Activated B cell treated with CpG ODN at 0.5 μM for 24 hours (primary cell): ENCODE data around the gene SYT1. TPM values are rescaled to one million over a fixed set of nuclear protein-coding genes. Genes with fewer than 3 reads are reported as not detected.

Experiments
- ATAC-seq: fragments of 200-7000 bp; cut with Tn5 transposase; one replicate; pipeline ENCODE4 v1.10.0; 2021; ENCODE audit warnings: low read depth, mild to moderate bottlenecking, moderate library complexity
- CTCF ChIA-PET: fragments of 350-600 bp; sonication (Branson Sonifier 250); formaldehyde crosslinking; loops from one replicate; lab custom pipeline; 2021; ENCODE audit warnings: antibody characterized with exemption; lab: Charles Lee
- POLR2A ChIA-PET: fragments of 350-600 bp; sonication (Branson Sonifier 250); formaldehyde crosslinking; loops from one replicate; lab custom pipeline; 2021; ENCODE audit warnings: antibody characterized with exemption; lab: Charles Lee
- DNase-seq: peaks from one replicate; pipeline ENCODE4 v3.0.0; 2022
- H3K27ac Mint-ChIP-seq: one replicate; pipeline ENCODE4 v1.8.0; 2020; ENCODE audit warnings: mixed read lengths
- H3K27me3 Mint-ChIP-seq: one replicate; pipeline ENCODE4 v1.8.0; 2021; ENCODE audit warnings: mixed read lengths
- H3K36me3 Mint-ChIP-seq: one replicate; pipeline ENCODE4 v1.8.0; 2021; ENCODE audit warnings: low read depth, mixed read lengths
- H3K4me1 Mint-ChIP-seq: one replicate; pipeline ENCODE4 v1.8.0; 2021; ENCODE audit warnings: mixed read lengths
- H3K4me3 Mint-ChIP-seq: one replicate; pipeline ENCODE4 v1.8.0; 2020; ENCODE audit warnings: mild to moderate bottlenecking, mixed read lengths
- H3K9me3 Mint-ChIP-seq: one replicate; pipeline ENCODE4 v1.8.0; 2020; ENCODE audit warnings: mixed read lengths
- intact Hi-C: fragments of 100-400 bp; cut with micrococcal nuclease; formaldehyde crosslinking; loops from one replicate; pipeline ENCODE4 v1.15.1; 2024
- total RNA-seq: library from RNA; stranded (reverse); gene quantifications from 2 replicates; pipeline ENCODE4 v1.2.3, GENCODE V29; 2022
- TF ChIP-seq, protein P1 (sequence below): fragments of 200-600 bp; IDR thresholded peaks from one replicate; pipeline ENCODE4 v1.8.0; 2022; ENCODE audit warnings: antibody characterized with exemption, mild to moderate bottlenecking

The SYT1 gene
- total RNA-seq, 1 donor from 2014 or later: 0.49 TPM

DNA sequence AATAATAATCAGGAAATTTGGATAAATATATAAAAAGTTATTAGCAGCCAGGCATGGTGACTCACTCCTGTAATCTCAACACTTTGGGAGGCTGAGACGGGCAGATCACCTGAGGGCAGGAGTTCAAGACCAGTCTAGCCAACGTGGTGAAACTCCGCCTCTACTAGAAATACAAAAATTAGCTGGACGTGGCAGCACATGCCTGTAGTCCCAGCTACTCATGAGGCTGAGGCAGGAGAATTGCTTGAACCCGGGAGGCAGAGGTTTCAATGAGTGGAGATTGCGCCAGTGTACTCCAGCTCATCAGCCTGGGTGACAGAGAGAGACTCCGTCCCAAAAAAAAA is 64.5 kb downstream of the SYT1 start:
- Mint-ChIP-seq H3K4me3 (no peak overlapping the region), H3K27ac (no peak overlapping the region), H3K4me1 (no peaks in the 10 kb centered on the region), H3K9me3 (no peaks in the 10 kb centered on the region), H3K36me3 (no peaks in the 10 kb centered on the region), H3K27me3 (no peaks in the 10 kb centered on the region)
- intact Hi-C loops: no loop called here
- TF ChIP-seq, protein P1, sequence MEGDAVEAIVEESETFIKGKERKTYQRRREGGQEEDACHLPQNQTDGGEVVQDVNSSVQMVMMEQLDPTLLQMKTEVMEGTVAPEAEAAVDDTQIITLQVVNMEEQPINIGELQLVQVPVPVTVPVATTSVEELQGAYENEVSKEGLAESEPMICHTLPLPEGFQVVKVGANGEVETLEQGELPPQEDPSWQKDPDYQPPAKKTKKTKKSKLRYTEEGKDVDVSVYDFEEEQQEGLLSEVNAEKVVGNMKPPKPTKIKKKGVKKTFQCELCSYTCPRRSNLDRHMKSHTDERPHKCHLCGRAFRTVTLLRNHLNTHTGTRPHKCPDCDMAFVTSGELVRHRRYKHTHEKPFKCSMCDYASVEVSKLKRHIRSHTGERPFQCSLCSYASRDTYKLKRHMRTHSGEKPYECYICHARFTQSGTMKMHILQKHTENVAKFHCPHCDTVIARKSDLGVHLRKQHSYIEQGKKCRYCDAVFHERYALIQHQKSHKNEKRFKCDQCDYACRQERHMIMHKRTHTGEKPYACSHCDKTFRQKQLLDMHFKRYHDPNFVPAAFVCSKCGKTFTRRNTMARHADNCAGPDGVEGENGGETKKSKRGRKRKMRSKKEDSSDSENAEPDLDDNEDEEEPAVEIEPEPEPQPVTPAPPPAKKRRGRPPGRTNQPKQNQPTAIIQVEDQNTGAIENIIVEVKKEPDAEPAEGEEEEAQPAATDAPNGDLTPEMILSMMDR: no peak
- no peak for ATAC-seq
- CTCF ChIA-PET: no interaction called here
- no peak for DNase-seq
- POLR2A ChIA-PET: no interaction called here

DNA sequence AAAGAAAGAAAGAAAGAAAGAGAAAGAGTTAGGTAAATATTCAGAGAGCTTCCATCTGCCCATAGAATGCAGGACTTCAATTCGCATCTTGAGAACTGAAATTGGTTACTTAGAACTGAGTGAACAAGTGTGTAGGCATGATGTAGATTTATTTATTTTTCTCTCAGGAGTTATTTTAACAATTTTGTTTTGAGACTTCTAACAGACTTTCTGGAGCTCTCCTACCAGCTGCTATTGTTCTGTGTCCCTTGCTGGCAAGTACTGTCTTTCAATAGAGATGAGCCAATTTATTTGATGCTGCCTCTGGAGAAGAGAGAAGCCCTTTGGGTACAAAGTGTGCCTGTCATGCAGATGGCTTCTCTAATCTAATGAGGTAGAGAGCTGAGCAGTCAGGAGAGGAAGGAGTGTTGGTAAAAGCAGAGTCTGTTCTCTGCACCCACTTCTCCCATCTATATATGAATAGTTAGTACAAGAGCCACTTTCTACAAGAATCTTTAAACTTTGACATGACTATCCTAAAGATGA is 67.0 kb downstream of the SYT1 start:
- Mint-ChIP-seq H3K36me3 (no peaks in the 10 kb centered on the region), H3K27ac (no peak overlapping the region), H3K27me3 (no peaks in the 10 kb centered on the region), H3K4me3 (no peak overlapping the region), H3K9me3 (no peaks in the 10 kb centered on the region), H3K4me1 (no peaks in the 10 kb centered on the region)
- ChIA-PET CTCF (no interaction called here), POLR2A (no interaction called here)
- no peak for ATAC-seq
- no peak for DNase-seq
- TF ChIP-seq, protein P1: no peak
- intact Hi-C loops: no loop called here

GRCh38 chr12:78933014-78933413 is 68.4 kb downstream of the SYT1 start:
- POLR2A ChIA-PET: no interaction called here
- intact Hi-C loops: no loop called here
- no peaks in the 10 kb centered on the region for H3K4me1 Mint-ChIP-seq
- H3K27me3 Mint-ChIP-seq: no peaks in the 10 kb centered on the region
- H3K27ac Mint-ChIP-seq: no peak overlapping the region
- TF ChIP-seq, protein P1: no peak
- DNase-seq: no peak
- ATAC-seq: no peak
- no peak overlapping the region for H3K4me3 Mint-ChIP-seq
- CTCF ChIA-PET: no interaction called here
- no peaks in the 10 kb centered on the region for H3K36me3 Mint-ChIP-seq
- no peaks in the 10 kb centered on the region for H3K9me3 Mint-ChIP-seq

- CTCF ChIA-PET: no interaction called here
- ATAC-seq (no peak), DNase-seq (no peak)
- TF ChIP-seq, protein P1: no peak
- intact Hi-C loops: no loop called here
- Mint-ChIP-seq H3K36me3 (no peaks in the 10 kb centered on the region), H3K4me3 (no peak overlapping the region), H3K27ac (no peak overlapping the region), H3K4me1 (no peaks in the 10 kb centered on the region), H3K27me3 (no peaks in the 10 kb centered on the region), H3K9me3 (peaks cover 6% of the 10 kb centered on the region)
- POLR2A ChIA-PET: no interaction called here
Measured at GRCh38 chr12:78938341-78939084, 73.9 kb downstream of the SYT1 start.

DNA sequence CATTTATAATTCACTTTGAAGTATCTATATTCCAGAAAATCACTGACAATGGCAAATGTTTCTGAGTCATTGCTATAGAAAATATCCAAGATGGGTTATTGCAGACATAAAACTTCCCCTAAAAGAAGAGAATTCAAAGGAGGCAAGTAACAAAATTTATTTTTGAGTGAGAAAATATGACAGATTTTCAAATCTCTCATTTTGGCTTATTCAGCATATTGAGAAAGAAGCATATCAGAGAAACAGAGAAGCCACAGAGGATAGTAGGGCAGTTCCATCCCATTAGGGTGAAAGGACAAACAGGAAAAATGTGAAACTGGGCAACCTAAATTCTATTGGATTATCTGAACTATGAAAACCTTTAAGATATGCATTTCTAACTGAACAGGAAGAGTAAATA is 85.0 kb downstream of the SYT1 start:
- ChIA-PET POLR2A (no interaction called here), CTCF (no interaction called here)
- TF ChIP-seq, protein P1: no peak
- Mint-ChIP-seq H3K36me3 (no peaks in the 10 kb centered on the region), H3K4me1 (no peaks in the 10 kb centered on the region), H3K27me3 (no peaks in the 10 kb centered on the region), H3K9me3 (no peaks in the 10 kb centered on the region), H3K27ac (no peak overlapping the region), H3K4me3 (no peak overlapping the region)
- ATAC-seq: no peak
- DNase-seq: no peak
- intact Hi-C loops: no loop called here
